Activated CD4-positive, alpha-beta T cell treated with anti-CD3 and anti-CD28 coated beads for 36 hours (primary cell): ENCODE results near the gene MEGF9. TPM values are rescaled to one million over a fixed set of nuclear protein-coding genes. Genes with fewer than 3 reads are reported as not detected.
A peak's percentile ranks its signal among the peaks of the same experiment; 100 is the strongest.
"Not testable (repeated sequence)": the region's sequence is repeated elsewhere in the genome, so short reads cannot be mapped to it uniquely, and the experiment has no call there.

Source experiments
- ATAC-seq: fragments of 200-7000 bp; cut with Tn5 transposase; one replicate; pipeline ENCODE4 v1.10.0; 2021; ENCODE audit warnings: mild to moderate bottlenecking, moderate library complexity
- CTCF ChIA-PET: fragments of 350-600 bp; sonication (Branson Sonifier 250); formaldehyde crosslinking; loops from one replicate; lab custom pipeline; 2021; ENCODE audit warnings: antibody characterized with exemption; lab: Charles Lee
- POLR2A ChIA-PET: fragments of 350-600 bp; sonication (Branson Sonifier 250); formaldehyde crosslinking; loops from one replicate; lab custom pipeline; 2021; ENCODE audit warnings: antibody characterized with exemption, inconsistent platforms; lab: Charles Lee
- DNase-seq: peaks from one replicate; pipeline ENCODE4 v3.0.0-alpha.2; 2020
- H3K27ac Mint-ChIP-seq: one replicate; pipeline ENCODE4 v1.8.0; 2021; ENCODE audit warnings: mixed read lengths
- H3K27me3 Mint-ChIP-seq: one replicate; pipeline ENCODE4 v1.8.0; 2021; ENCODE audit warnings: mixed read lengths
- H3K36me3 Mint-ChIP-seq: one replicate; pipeline ENCODE4 v1.8.0; 2021; ENCODE audit warnings: low read depth, mixed read lengths
- H3K4me1 Mint-ChIP-seq: one replicate; pipeline ENCODE4 v1.8.0; 2021; ENCODE audit warnings: mixed read lengths
- H3K4me3 Mint-ChIP-seq: one replicate; pipeline ENCODE4 v1.8.0; 2021; ENCODE audit warnings: mild to moderate bottlenecking, moderate library complexity, mixed read lengths
- H3K9me3 Mint-ChIP-seq: one replicate; pipeline ENCODE4 v1.8.0; 2021; ENCODE audit warnings: low read depth, mixed read lengths
- intact Hi-C, 2 experiments: fragments of 100-400 bp; cut with DNase I in 1 of 2; cut with micrococcal nuclease in 1 of 2; formaldehyde crosslinking; loops; one replicate each; pipeline versions ENCODE4 v1.14.2 to v1.15.1; 2022 to 2024; cut with DNase I, micrococcal nuclease
- total RNA-seq, 2 experiments: library from RNA; stranded (reverse); gene quantifications; one replicate each; pipeline ENCODE4 v1.2.3, GENCODE V29; 2021

Gene MEGF9
- total RNA-seq, 2 experiments from 2014 or later: 3.3 to 3.6 TPM

- intact Hi-C loops, POLR2A ChIA-PET, H3K9me3 Mint-ChIP-seq, H3K4me3 Mint-ChIP-seq, H3K27me3 Mint-ChIP-seq, H3K36me3 Mint-ChIP-seq, ATAC-seq, H3K27ac Mint-ChIP-seq, H3K4me1 Mint-ChIP-seq, DNase-seq: not testable (repeated sequence)
- CTCF ChIA-PET: interaction anchor here (2.0 to 2.5 kb wide), 2 partner anchors 9 to 314 kb away, joined by 6 to 11 read pairs; no protein-coding TSS in a partner anchor
Measured at GRCh38 chr9:120746366-120746765, 32.1 kb upstream of the MEGF9 start.

GRCh38 chr9:120745278-120745677 lies 31.0 kb upstream of the MEGF9 start:
- ChIA-PET CTCF (interaction anchor here (0.6 to 2.5 kb wide), 5 partner anchors 8 to 315 kb away, joined by 3 to 11 read pairs (median 3); no protein-coding TSS in a partner anchor), POLR2A (no interaction called here)
- Mint-ChIP-seq H3K4me3 (no peak overlapping the region), H3K27me3 (no peaks in the 10 kb centered on the region), H3K4me1 (no peaks in the 10 kb centered on the region), H3K9me3 (no peaks in the 10 kb centered on the region), H3K36me3 (peaks cover 2% of the 10 kb centered on the region), H3K27ac (no peak overlapping the region)
- DNase-seq (no peak), ATAC-seq (no peak)
- intact Hi-C loops: no loop called here

DNA sequence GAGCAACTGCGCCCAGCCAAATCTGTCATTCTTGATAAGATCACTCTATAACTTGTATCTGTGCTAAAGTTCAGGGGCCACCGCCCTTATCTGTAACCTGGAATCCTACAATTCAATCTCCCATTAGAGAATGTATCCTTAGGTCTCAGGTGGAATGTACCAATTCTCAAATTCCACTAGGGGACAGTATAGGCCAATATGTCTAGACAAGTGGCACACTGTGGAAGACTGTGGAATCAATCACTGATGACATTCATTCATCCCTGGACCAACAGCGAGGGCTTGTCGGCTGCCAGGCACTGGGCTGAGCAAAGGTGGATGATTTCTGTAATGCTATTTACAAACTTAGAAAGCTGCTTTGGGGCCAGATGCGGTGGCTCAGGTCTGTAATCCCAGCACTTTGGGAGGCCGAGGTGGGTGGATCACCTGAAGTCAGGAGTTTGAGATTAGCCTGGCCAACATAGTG lies 28.7 kb upstream of the MEGF9 start:
- Mint-ChIP-seq H3K36me3 (peaks cover 2% of the 10 kb centered on the region), H3K9me3 (no peaks in the 10 kb centered on the region), H3K27me3 (no peaks in the 10 kb centered on the region), H3K4me1 (no peaks in the 10 kb centered on the region), H3K27ac (no peak overlapping the region), H3K4me3 (no peak overlapping the region)
- POLR2A ChIA-PET: no interaction called here
- CTCF ChIA-PET: interaction anchor here (0.6 to 1.5 kb wide), 3 partner anchors 12 to 787 kb away, joined by 3 to 6 read pairs (median 3); no protein-coding TSS in a partner anchor
- DNase-seq (no peak), ATAC-seq (peak; percentile 91)
- intact Hi-C loops: loop anchor here in 1 of 2 experiments (5.0 kb wide), 1 partner anchor 126 kb away; no protein-coding TSS in a partner anchor

GRCh38 chr9:120741701-120742100 lies 27.4 kb upstream of the MEGF9 start:
- POLR2A ChIA-PET: no interaction called here
- H3K4me1 Mint-ChIP-seq: no peaks in the 10 kb centered on the region
- no peaks in the 10 kb centered on the region for H3K36me3 Mint-ChIP-seq
- H3K27ac Mint-ChIP-seq: no peak overlapping the region
- CTCF ChIA-PET: interaction anchor here (0.9 to 1.6 kb wide), 3 partner anchors 11 to 119 kb away, joined by 3 to 4 read pairs (median 3); no protein-coding TSS in a partner anchor
- H3K9me3 Mint-ChIP-seq: no peaks in the 10 kb centered on the region
- H3K4me3 Mint-ChIP-seq: no peak overlapping the region
- ATAC-seq (no peak), DNase-seq (no peak)
- H3K27me3 Mint-ChIP-seq: no peaks in the 10 kb centered on the region
- intact Hi-C loops: loop anchor here in 1 of 2 experiments (5.0 kb wide), 1 partner anchor 124 kb away; no protein-coding TSS in a partner anchor

DNA sequence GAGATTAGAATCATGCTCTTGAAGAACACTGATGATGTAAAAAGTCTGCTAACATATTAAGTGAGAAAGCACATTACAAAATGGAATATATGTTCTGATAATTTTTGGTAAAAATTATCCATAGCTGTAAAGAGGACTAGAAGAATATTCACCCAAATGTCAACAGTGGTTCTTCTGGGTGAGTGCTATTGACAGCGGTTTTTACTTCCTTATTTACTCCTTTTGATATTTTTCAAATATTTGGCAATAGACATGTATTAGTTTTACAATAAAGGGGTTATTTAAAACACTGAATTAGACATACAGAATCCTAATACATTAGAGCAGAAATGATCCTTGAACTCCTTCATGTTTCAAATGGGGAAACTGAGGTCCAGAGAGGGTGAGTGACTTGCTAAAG lies 26.9 kb upstream of the MEGF9 start:
- Mint-ChIP-seq H3K27me3 (no peaks in the 10 kb centered on the region), H3K9me3 (no peaks in the 10 kb centered on the region), H3K27ac (no peak overlapping the region), H3K4me3 (no peak overlapping the region), H3K4me1 (no peaks in the 10 kb centered on the region), H3K36me3 (no peaks in the 10 kb centered on the region)
- POLR2A ChIA-PET: no interaction called here
- intact Hi-C loops: loop anchor here in 1 of 2 experiments (5.0 kb wide), 1 partner anchor 124 kb away; no protein-coding TSS in a partner anchor
- CTCF ChIA-PET: interaction anchor here (0.9 to 1.6 kb wide), 2 partner anchors 14 to 118 kb away, joined by 3 read pairs; no protein-coding TSS in a partner anchor
- DNase-seq (no peak), ATAC-seq (no peak)

- DNase-seq (no peak), ATAC-seq (no peak)
- Mint-ChIP-seq H3K9me3 (no peaks in the 10 kb centered on the region), H3K36me3 (no peaks in the 10 kb centered on the region), H3K27me3 (no peaks in the 10 kb centered on the region), H3K4me1 (no peaks in the 10 kb centered on the region), H3K4me3 (no peak overlapping the region), H3K27ac (no peak overlapping the region)
- POLR2A ChIA-PET: no interaction called here
- intact Hi-C loops: loop anchor here in 1 of 2 experiments (5.0 kb wide), 1 partner anchor 123 kb away; no protein-coding TSS in a partner anchor
- CTCF ChIA-PET: interaction anchor here (0.8 to 1.7 kb wide), 5 partner anchors 15 to 522 kb away, joined by 3 to 4 read pairs (median 3); no protein-coding TSS in a partner anchor
Measured at GRCh38 chr9:120740132-120740531, 25.9 kb upstream of the MEGF9 start.

GRCh38 chr9:120737416-120738165 lies 23.3 kb upstream of the MEGF9 start:
- intact Hi-C loops: no loop called here
- H3K4me3 Mint-ChIP-seq: no peak overlapping the region
- H3K4me1 Mint-ChIP-seq: no peaks in the 10 kb centered on the region
- no peaks in the 10 kb centered on the region for H3K36me3 Mint-ChIP-seq
- no peaks in the 10 kb centered on the region for H3K27me3 Mint-ChIP-seq
- ChIA-PET POLR2A (no interaction called here), CTCF (interaction anchor here (0.6 to 1.1 kb wide), 3 partner anchors 18 to 199 kb away, joined by 3 read pairs; no protein-coding TSS in a partner anchor)
- DNase-seq (no peak), ATAC-seq (no peak)
- no peak overlapping the region for H3K27ac Mint-ChIP-seq
- H3K9me3 Mint-ChIP-seq: no peaks in the 10 kb centered on the region

- Mint-ChIP-seq H3K4me3 (no peak overlapping the region), H3K36me3 (no peaks in the 10 kb centered on the region), H3K27me3 (no peaks in the 10 kb centered on the region), H3K27ac (no peak overlapping the region), H3K9me3 (no peaks in the 10 kb centered on the region), H3K4me1 (no peaks in the 10 kb centered on the region)
- CTCF ChIA-PET: interaction anchor here (0.6 to 1.1 kb wide), 3 partner anchors 10 to 200 kb away, joined by 3 read pairs; no protein-coding TSS in a partner anchor
- no peak for ATAC-seq
- no peak for DNase-seq
- POLR2A ChIA-PET: no interaction called here
- intact Hi-C loops: no loop called here
Measured at GRCh38 chr9:120736881-120737280, 22.6 kb upstream of the MEGF9 start.

GRCh38 chr9:120735415-120736126 lies 21.3 kb upstream of the MEGF9 start:
- H3K9me3 Mint-ChIP-seq: no peaks in the 10 kb centered on the region
- DNase-seq (no peak), ATAC-seq (no peak)
- no peaks in the 10 kb centered on the region for H3K27me3 Mint-ChIP-seq
- intact Hi-C loops: no loop called here
- H3K4me3 Mint-ChIP-seq: no peak overlapping the region
- no peaks in the 10 kb centered on the region for H3K4me1 Mint-ChIP-seq
- CTCF ChIA-PET: interaction anchor here (0.6 to 0.9 kb wide), 3 partner anchors 8 to 447 kb away, joined by 3 read pairs; no protein-coding TSS in a partner anchor
- POLR2A ChIA-PET: no interaction called here
- no peak overlapping the region for H3K27ac Mint-ChIP-seq
- no peaks in the 10 kb centered on the region for H3K36me3 Mint-ChIP-seq

GRCh38 chr9:120734607-120735410 lies 20.5 kb upstream of the MEGF9 start:
- H3K27ac Mint-ChIP-seq: no peak overlapping the region
- intact Hi-C loops: no loop called here
- H3K9me3 Mint-ChIP-seq: no peaks in the 10 kb centered on the region
- ChIA-PET CTCF (interaction anchor here (0.6 to 0.9 kb wide), 4 partner anchors 9 to 446 kb away, joined by 3 read pairs; no protein-coding TSS in a partner anchor), POLR2A (no interaction called here)
- H3K4me3 Mint-ChIP-seq: no peak overlapping the region
- no peaks in the 10 kb centered on the region for H3K27me3 Mint-ChIP-seq
- no peaks in the 10 kb centered on the region for H3K36me3 Mint-ChIP-seq
- H3K4me1 Mint-ChIP-seq: no peaks in the 10 kb centered on the region
- DNase-seq (no peak), ATAC-seq (no peak)
